Right lobe of liver (tissue), 6 donors: Measurements from ENCODE around the gene HAUS7. TPM values are rescaled to one million over a fixed set of nuclear protein-coding genes. Genes with fewer than 3 reads are reported as not detected.
A peak's percentile ranks its signal among the peaks of the same experiment; 100 is the strongest.

ENCODE experiments used
- ATAC-seq, 4 donors: fragments of 200-7000 bp; cut with Tn5 transposase; one replicate each; pipeline ENCODE4 v1.9.1; 2020; ENCODE audit warnings: mild to moderate bottlenecking in 4 of 4, moderate library complexity in 4 of 4
- DNase-seq, 3 donors: peaks; one replicate each; pipeline ENCODE4 v3.0.0-alpha.2; 2020
- H3K27ac ChIP-seq, 3 donors: fragments of 200-600 bp; one replicate each; pipeline ENCODE4 v1.8.0; 2022
- H3K27me3 ChIP-seq, 2 donors: fragments of 200-600 bp; one replicate each; pipeline ENCODE4 v1.8.0; 2022
- H3K36me3 ChIP-seq, 4 donors: fragments of 200-600 bp; sonication (generic) in 1 of 4; one replicate each; pipeline versions ENCODE4 v1.5.1 to v1.8.0; 2017 to 2022; ENCODE audit warnings: control low read depth in 1 of 4
- H3K4me1 ChIP-seq, 4 donors: fragments of 200-600 bp; sonication (generic) in 1 of 4; one replicate each; pipeline versions ENCODE4 v1.5.1 to v1.8.0; 2017 to 2022; ENCODE audit warnings: control low read depth in 1 of 4
- H3K4me3 ChIP-seq, 3 donors: fragments of 200-600 bp; one replicate each; pipeline ENCODE4 v1.8.0; 2022
- H3K9me3 ChIP-seq, 4 donors: fragments of 200-600 bp; sonication (generic) in 1 of 4; one replicate each; pipeline versions ENCODE4 v1.5.1 to v1.8.0; 2017 to 2022; ENCODE audit warnings: control low read depth in 1 of 4
- CTCF ChIP-seq, 4 donors: fragments of 200-600 bp in 3 of 4; fragments of 450-650 bp in 1 of 4; IDR thresholded peaks; one replicate each; pipeline versions ENCODE4 v1.5.1 to v1.8.0; 2016 to 2022; ENCODE audit warnings: antibody characterized with exemption in 4 of 4, mild to moderate bottlenecking in 2 of 4
- POLR2A ChIP-seq: fragments of 450-650 bp; IDR thresholded peaks from one replicate; pipeline ENCODE4 v1.6.1; 2017; ENCODE audit warnings: antibody characterized with exemption, mild to moderate bottlenecking
- WGBS: methylation state at CpG from one replicate; pipeline ENCODE4 v1.1.6; 2018; ENCODE audit warnings: low coverage, low lambda C conversion rate; ENCODE audit not compliant: insufficient coverage; ENCODE audit errors: missing lambda C conversion rate; 5-methylcytosine and 5-hydroxymethylcytosine counted together
- intact Hi-C, 2 donors: fragments of 100-400 bp; cut with DNase I; formaldehyde crosslinking; loops; one replicate each; pipeline versions ENCODE4 v1.11.2 to v1.14.1; 2022
- long read RNA-seq: library from polyadenylated mRNA; unstranded; transcript quantifications from one replicate; pipeline ENCODE4 v2.0.0, GENCODE V29; 2019
- total RNA-seq, 6 experiments: library from RNA; depleted of rRNA in 2 of 6; stranded (reverse); fragments of >200 nt in 2 of 6; fragmentation: NEBNext Ultra II Directional in 3 of 6; extraction: Animal tissue kit (Norgen Biotek cat#: 25700) in 3 of 6; gene quantifications; one replicate each; pipeline versions ENCODE4 v1.1.0 to v1.2.4, GENCODE V29; 2016 to 2023
- donor health status: DM: no; HTN: yes; CAD: no.
- donor health status: DM: no; HTN: no; CAD: no.
- donor health status: DM: no; HTN: no; CAD: no.
- donor health status: DM: no; HTN: yes; CAD: no.
- donor health status: DM: no; HTN: yes; CAD: no.

Gene HAUS7
- total RNA-seq: 10 to 100 TPM in 1 of 6 experiments, 1 to 10 TPM in 5; 5.6 to 14.9 (median 8.8) TPM
- long read RNA-seq: 0 reads

- Histone ChIP-seq H3K4me3 (peak within 1 kb of the TSS; percentile 57 to 67 (median 65)), H3K9me3 (no peaks in the 10 kb centered on the region), H3K27ac (no peak within 1 kb of the TSS), H3K36me3 (no peaks in the 10 kb centered on the region), H3K4me1 (no peaks in the 10 kb centered on the region), H3K27me3 (no peaks in the 10 kb centered on the region)
- intact Hi-C loops: no loop called here
- 36% methylated on average over 22 of the region's 70 CpGs for WGBS
- TF ChIP-seq POLR2A: peak; percentile 27
- TF ChIP-seq CTCF (IDR thresholded peaks at IDR 0.05): peak; percentile 57 to 62 (median 58)
- ATAC-seq (peak; percentile 91 to 93 (median 92)), DNase-seq (peak; percentile 88 to 91 (median 89))
These were observed at the start of gene HAUS7 for GRCh38 chrX:153470411-153471363. HAUS7 (minus strand) TSS chrX:153470576; CDS start chrX:153470557, 19 bp downstream.

- DNase-seq (no peak), ATAC-seq (no peak)
- H3K27me3 ChIP-seq: peaks cover 0 to 10% of the 10 kb centered on the region in 2 donors
- 39% methylated on average over 2 of the region's 21 CpGs for WGBS
- no peak overlapping the region for H3K4me3 ChIP-seq
- H3K27ac ChIP-seq: no peak overlapping the region
- H3K4me1 ChIP-seq: no peaks in the 10 kb centered on the region
- intact Hi-C loops: no loop called here
- TF ChIP-seq POLR2A: no peak
- no peak for TF ChIP-seq CTCF (IDR thresholded peaks at IDR 0.05)
- H3K36me3 ChIP-seq: no peaks in the 10 kb centered on the region
- no peaks in the 10 kb centered on the region for H3K9me3 ChIP-seq
These were observed 49.4 kb upstream of the HAUS7 start for GRCh38 chrX:153519569-153520286.

- intact Hi-C loops: no loop called here
- Histone ChIP-seq H3K27ac (no peak overlapping the region), H3K4me3 (no peak overlapping the region), H3K9me3 (no peaks in the 10 kb centered on the region), H3K4me1 (no peaks in the 10 kb centered on the region), H3K36me3 (no peaks in the 10 kb centered on the region), H3K27me3 (peaks cover 0 to 10% of the 10 kb centered on the region in 2 donors)
- ATAC-seq (no peak), DNase-seq (no peak)
- 61% methylated on average over 11 of the region's 70 CpGs for WGBS
- no peak for TF ChIP-seq POLR2A
- TF ChIP-seq CTCF (IDR thresholded peaks at IDR 0.05): no peak
These were observed 47.8 kb upstream of the HAUS7 start for GRCh38 chrX:153517946-153518834.

- Histone ChIP-seq H3K4me3 (no peak within 1 kb of the TSS), H3K27ac (no peak within 1 kb of the TSS), H3K36me3 (no peaks in the 10 kb centered on the region), H3K4me1 (no peaks in the 10 kb centered on the region), H3K27me3 (peaks cover 0 to 10% of the 10 kb centered on the region in 2 donors), H3K9me3 (no peaks in the 10 kb centered on the region)
- no CpG with 5 or more reads among the region's 50 CpGs for whole genome bisulfite sequencing
- ATAC-seq (no peak), DNase-seq (no peak)
- intact Hi-C loops: no loop called here
- TF ChIP-seq CTCF (IDR thresholded peaks at IDR 0.05) (no peak), POLR2A (no peak)
These were observed 47.0 kb upstream of the HAUS7 start, which contains the start of gene ATP2B3 for GRCh38 chrX:153517423-153517822. ATP2B3 (plus strand) TSS chrX:153517642; CDS start chrX:153536248, 18,606 bp downstream.
